NCI-H69 (cell line): ENCODE measurements around the gene MORN1.
A peak's percentile ranks its signal among the peaks of the same experiment; 100 is the strongest.

Source experiments
- DNase-seq: peaks from one replicate; lab custom pipeline; 2025; lab: John Stamatoyannopoulos, UW

The MORN1 gene

GRCh38 chr1:2352341-2352896, 38.9 kb downstream of the MORN1 start:
- DNase-seq = no peak

GRCh38 chr1:2351723-2352122, 39.6 kb downstream of the MORN1 start:
- DNase-seq = no peak

- no peak for DNase-seq
Measured at GRCh38 chr1:2350911-2351655, 40.3 kb downstream of the MORN1 start.

- DNase-seq = no peak
Measured at GRCh38 chr1:2350501-2350900, 40.9 kb downstream of the MORN1 start.

- peak; percentile 7 for DNase-seq
Measured at GRCh38 chr1:2349806-2350205, 41.5 kb downstream of the MORN1 start.

- no peak for DNase-seq
Measured at GRCh38 chr1:2348346-2349325, 42.7 kb downstream of the MORN1 start.

GRCh38 chr1:2347896-2348295, 43.5 kb downstream of the MORN1 start:
- DNase-seq = no peak

- no peak for DNase-seq
Measured at GRCh38 chr1:2347409-2347785, 44.0 kb downstream of the MORN1 start.

GRCh38 chr1:2346691-2347408, 44.5 kb downstream of the MORN1 start:
- no peak for DNase-seq

GRCh38 chr1:2345297-2346075, 45.9 kb downstream of the MORN1 start:
- DNase-seq = no peak

- DNase-seq = no peak
Measured at GRCh38 chr1:2344744-2345296, 46.5 kb downstream of the MORN1 start.

- DNase-seq = no peak
Measured at GRCh38 chr1:2344121-2344681, 47.2 kb downstream of the MORN1 start.

GRCh38 chr1:2343023-2343935, 48.1 kb downstream of the MORN1 start:
- no peak for DNase-seq

- no peak for DNase-seq
Measured at GRCh38 chr1:2342384-2343022, 48.9 kb downstream of the MORN1 start.

GRCh38 chr1:2341706-2342383, 49.5 kb downstream of the MORN1 start:
- no peak for DNase-seq

- no peak for DNase-seq
Measured at GRCh38 chr1:2340918-2341254, 50.5 kb downstream of the MORN1 start.

GRCh38 chr1:2340086-2340917, 51.1 kb downstream of the MORN1 start:
- no peak for DNase-seq
